GM20000 (cell line): ENCODE results near the gene ACCS.

Experiments
- DNase-seq: peaks from one replicate; pipeline ENCODE4 v3.0.0; 2012; ENCODE audit warnings: low spot score
- CTCF ChIP-seq: IDR thresholded peaks from 2 replicates; pipeline ENCODE4 v1.5.1; 2012; ENCODE audit warnings: mild to moderate bottlenecking, control low read depth; ENCODE audit errors: extremely low read depth, missing control alignments

ACCS gene

GRCh38 chr11:44046182-44046581 is 19.9 kb upstream of the ACCS start:
- DNase-seq, result no peak
- TF ChIP-seq CTCF, result no peak

GRCh38 chr11:44047298-44047697 is 18.8 kb upstream of the ACCS start:
- TF ChIP-seq CTCF, result no peak
- no peak for DNase-seq

GRCh38 chr11:44047931-44048431 is 18.1 kb upstream of the ACCS start, which contains the start of gene ACCSL:
ACCSL (plus strand) TSS chr11:44047981; CDS start chr11:44048037, 56 bp downstream.
- DNase-seq, result no peak
- TF ChIP-seq CTCF, result no peak

- no peak for DNase-seq
- no peak for TF ChIP-seq CTCF
These were observed 16.2 kb upstream of the ACCS start for GRCh38 chr11:44049832-44050231.

- TF ChIP-seq CTCF, result no peak
- no peak for DNase-seq
These were observed 14.9 kb upstream of the ACCS start for GRCh38 chr11:44051171-44051570.

GRCh38 chr11:44057340-44057739 is 8.7 kb upstream of the ACCS start:
- no peak for TF ChIP-seq CTCF
- no peak for DNase-seq

GRCh38 chr11:44058275-44058674 is 7.8 kb upstream of the ACCS start:
- no peak for DNase-seq
- TF ChIP-seq CTCF, result no peak
